WI38 (cell line): ENCODE measurements around the gene GGA2.

Experiments
- H3K4me3 ChIP-seq: 2 replicates; pipeline ENCODE4 v1.5.1; 2011; ENCODE audit warnings: low read depth, mild to moderate bottlenecking, control low read depth, low read length
- TF ChIP-seq, protein P1 (sequence below): IDR thresholded peaks from 2 replicates; pipeline ENCODE4 v1.5.1; 2012; ENCODE audit warnings: low read depth, mild to moderate bottlenecking, control low read depth, low read length

Gene GGA2

DNA sequence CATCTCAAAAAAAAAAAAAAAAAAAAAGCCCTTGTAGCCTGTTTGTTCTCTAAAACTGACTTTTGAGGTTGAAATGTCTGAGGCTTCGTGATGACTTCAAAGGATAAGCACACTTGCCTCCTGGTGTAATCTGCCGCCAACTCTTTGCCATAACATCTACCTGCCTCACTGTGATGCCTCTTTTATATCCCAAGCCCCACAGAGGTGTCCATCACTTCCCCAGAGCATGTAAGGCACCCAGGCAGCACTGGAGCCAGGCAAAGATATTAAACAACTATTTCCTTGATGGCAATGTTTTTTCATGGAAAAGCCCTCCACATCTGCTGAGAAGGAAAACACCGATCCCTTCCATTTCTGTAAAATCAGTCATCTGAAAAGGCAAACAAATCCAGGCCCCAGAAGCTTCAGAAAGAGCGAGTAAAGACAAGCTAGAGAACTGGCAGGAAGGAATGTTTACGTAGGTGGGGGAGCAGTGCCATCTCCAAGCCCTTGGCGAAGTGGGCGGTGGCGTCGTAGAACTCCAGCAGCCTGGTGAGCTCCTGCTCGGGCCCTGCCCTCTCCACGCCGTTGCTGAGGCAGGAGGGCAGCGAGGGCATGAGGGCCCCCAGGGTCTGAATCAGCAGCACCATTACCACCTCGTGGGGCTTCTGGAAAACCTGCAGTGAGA, 85.9 kb downstream of the GGA2 start:
- no peak overlapping the region for H3K4me3 ChIP-seq
- TF ChIP-seq, protein P1, sequence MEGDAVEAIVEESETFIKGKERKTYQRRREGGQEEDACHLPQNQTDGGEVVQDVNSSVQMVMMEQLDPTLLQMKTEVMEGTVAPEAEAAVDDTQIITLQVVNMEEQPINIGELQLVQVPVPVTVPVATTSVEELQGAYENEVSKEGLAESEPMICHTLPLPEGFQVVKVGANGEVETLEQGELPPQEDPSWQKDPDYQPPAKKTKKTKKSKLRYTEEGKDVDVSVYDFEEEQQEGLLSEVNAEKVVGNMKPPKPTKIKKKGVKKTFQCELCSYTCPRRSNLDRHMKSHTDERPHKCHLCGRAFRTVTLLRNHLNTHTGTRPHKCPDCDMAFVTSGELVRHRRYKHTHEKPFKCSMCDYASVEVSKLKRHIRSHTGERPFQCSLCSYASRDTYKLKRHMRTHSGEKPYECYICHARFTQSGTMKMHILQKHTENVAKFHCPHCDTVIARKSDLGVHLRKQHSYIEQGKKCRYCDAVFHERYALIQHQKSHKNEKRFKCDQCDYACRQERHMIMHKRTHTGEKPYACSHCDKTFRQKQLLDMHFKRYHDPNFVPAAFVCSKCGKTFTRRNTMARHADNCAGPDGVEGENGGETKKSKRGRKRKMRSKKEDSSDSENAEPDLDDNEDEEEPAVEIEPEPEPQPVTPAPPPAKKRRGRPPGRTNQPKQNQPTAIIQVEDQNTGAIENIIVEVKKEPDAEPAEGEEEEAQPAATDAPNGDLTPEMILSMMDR = no peak

DNA sequence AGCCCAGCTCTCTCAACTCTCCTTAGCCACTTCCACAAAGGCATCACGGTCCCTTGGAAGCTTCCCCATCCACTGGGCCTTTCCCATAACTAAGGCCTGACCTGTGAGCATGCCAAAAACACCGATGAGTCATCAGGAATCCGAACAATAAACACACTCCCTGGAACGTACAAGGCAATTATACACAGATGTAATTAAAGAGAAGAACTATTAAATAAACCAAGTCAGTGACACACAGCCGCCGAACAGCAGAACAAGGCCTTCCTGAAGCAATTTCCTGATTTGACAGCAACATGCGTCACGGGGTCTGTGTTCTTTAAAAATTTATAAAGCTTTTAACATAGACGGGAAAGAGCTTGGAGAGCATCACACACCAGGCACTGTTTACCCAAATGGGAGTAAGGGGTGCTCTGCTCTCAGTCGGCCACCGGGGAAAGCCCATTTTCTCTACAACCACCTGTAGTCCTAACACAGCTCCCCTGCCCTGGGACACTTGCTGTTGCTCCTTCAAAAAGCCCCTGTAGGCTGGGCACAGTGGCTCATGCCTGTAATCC, 86.7 kb downstream of the GGA2 start:
- TF ChIP-seq, protein P1 = no peak
- H3K4me3 ChIP-seq = no peak overlapping the region

DNA sequence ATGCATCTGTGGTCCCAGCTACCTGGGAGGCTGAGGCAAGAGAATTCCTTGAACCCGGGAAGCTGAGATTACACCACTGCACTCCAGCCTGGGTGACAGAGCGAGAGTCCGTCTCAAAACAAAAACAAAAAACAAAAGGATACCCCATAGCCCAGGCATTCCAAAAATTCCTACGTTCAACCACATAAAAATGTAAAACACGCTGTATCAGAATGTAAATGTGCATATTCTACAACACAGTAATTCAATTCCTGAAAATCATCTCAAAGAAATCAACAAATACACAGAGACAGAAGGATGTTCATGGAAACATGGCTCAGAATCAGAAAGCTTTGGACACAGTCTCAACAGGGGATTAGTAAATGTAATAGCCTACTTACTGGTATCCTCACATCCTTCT, 90.3 kb downstream of the GGA2 start:
- H3K4me3 ChIP-seq = no peak overlapping the region
- TF ChIP-seq, protein P1 = no peak

DNA sequence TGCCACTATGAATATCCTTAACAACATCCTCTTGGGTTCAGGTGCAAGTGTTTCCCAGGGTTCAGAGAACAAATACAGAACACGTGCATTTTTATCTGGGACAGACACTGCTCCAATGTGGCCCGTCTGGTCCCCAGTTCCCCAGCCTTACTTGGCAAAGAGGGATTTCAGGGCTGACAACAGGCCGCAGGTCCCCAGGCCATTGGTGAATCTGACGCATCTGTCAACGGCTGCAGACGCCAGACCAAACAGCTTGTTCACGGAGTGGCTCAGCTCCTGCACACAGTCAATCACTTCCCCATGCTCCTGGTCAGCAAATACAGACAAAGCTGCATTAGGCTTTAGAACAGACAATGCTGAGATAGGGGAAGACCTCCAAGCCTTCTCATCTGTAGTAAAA, 93.5 kb downstream of the GGA2 start:
- TF ChIP-seq, protein P1 = no peak
- H3K4me3 ChIP-seq = no peak overlapping the region

DNA sequence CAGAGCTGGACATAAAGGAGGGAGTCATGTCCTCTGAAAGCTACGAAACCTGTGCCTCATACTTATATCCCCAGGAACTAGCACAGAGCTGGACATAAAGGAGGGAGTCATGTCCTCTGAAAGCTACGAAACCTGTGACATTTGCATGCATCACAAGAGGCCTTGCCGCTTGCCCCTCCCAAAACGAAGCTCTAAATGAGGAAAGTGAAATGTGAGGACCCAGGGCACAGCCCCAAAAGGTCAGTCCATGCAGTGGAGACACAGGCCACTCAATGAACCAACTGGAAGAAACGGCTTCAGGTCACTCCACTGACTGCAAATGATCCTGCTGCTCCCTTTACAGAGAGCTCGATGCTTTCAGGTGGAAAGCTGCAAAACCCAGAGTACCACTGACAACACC, 95.6 kb downstream of the GGA2 start:
- H3K4me3 ChIP-seq = no peak overlapping the region
- TF ChIP-seq, protein P1 = no peak
